Adipocyte (in vitro differentiated cells): ENCODE measurements around the gene RHOB.

Source experiments
- DNase-seq: peaks from one replicate; pipeline ENCODE4 v3.0.0-alpha.2; 2015; ENCODE audit warnings: low read depth
- H3K27me3 ChIP-seq: replicated peaks from 2 replicates; pipeline ENCODE4 v1.7.0; 2013; ENCODE audit warnings: mild to moderate bottlenecking, low read length, moderate library complexity; ENCODE audit not compliant: control insufficient read depth, insufficient read depth
- H3K36me3 ChIP-seq: 2 replicates; pipeline ENCODE4 v1.7.0; 2013; ENCODE audit warnings: low read length, mild to moderate bottlenecking, moderate library complexity; ENCODE audit not compliant: control insufficient read depth, insufficient read depth, severe bottlenecking
- H3K4me1 ChIP-seq: 2 replicates; pipeline ENCODE4 v1.7.0; 2013; ENCODE audit warnings: mild to moderate bottlenecking, low read length, moderate library complexity; ENCODE audit not compliant: control insufficient read depth, insufficient read depth
- H3K4me3 ChIP-seq: 2 replicates; pipeline ENCODE4 v1.7.0; 2013; ENCODE audit warnings: mild to moderate bottlenecking, low read length, moderate library complexity
- H3K9ac ChIP-seq: 2 replicates; pipeline ENCODE4 v1.7.0; 2013; ENCODE audit warnings: mild to moderate bottlenecking, low read length, moderate library complexity
- H3K9me3 ChIP-seq: 2 replicates; pipeline ENCODE4 v1.7.0; 2013; ENCODE audit warnings: mild to moderate bottlenecking, low read length, moderate library complexity; ENCODE audit not compliant: control insufficient read depth

RHOB gene

GRCh38 chr2:20446917-20447436 is at the start of gene RHOB:
Gene RHOB (plus strand): TSS chr2:20447074. CDS start chr2:20447466, 392 bp downstream.
- H3K9me3 ChIP-seq: no peaks in the 10 kb centered on the region
- peak within 1 kb of the TSS; percentile 96 for H3K9ac ChIP-seq
- no peaks in the 10 kb centered on the region for H3K27me3 ChIP-seq
- peak within 1 kb of the TSS; percentile 90 for H3K4me3 ChIP-seq
- DNase-seq: peak; percentile 99
- peaks cover 10% of the 10 kb centered on the region for H3K36me3 ChIP-seq
- peaks cover 44% of the 10 kb centered on the region for H3K4me1 ChIP-seq

- Histone ChIP-seq H3K9me3 (no peaks in the 10 kb centered on the region), H3K36me3 (no peaks in the 10 kb centered on the region), H3K4me3 (no peak overlapping the region), H3K27me3 (peaks cover 3% of the 10 kb centered on the region), H3K9ac (no peak overlapping the region), H3K4me1 (peaks cover 31% of the 10 kb centered on the region)
- DNase-seq: no peak
These were observed 48.9 kb upstream of the RHOB start for GRCh38 chr2:20397811-20398447.

- no peak for DNase-seq
- Histone ChIP-seq H3K4me3 (no peak overlapping the region), H3K36me3 (no peaks in the 10 kb centered on the region), H3K9me3 (no peaks in the 10 kb centered on the region), H3K9ac (no peak overlapping the region), H3K27me3 (peaks cover 3% of the 10 kb centered on the region), H3K4me1 (peaks cover 31% of the 10 kb centered on the region)
These were observed 47.8 kb upstream of the RHOB start for GRCh38 chr2:20398956-20399567.

GRCh38 chr2:20400306-20400705 is 46.6 kb upstream of the RHOB start:
- no peaks in the 10 kb centered on the region for H3K9me3 ChIP-seq
- H3K36me3 ChIP-seq: no peaks in the 10 kb centered on the region
- H3K27me3 ChIP-seq: no peaks in the 10 kb centered on the region
- no peak for DNase-seq
- peak overlapping the region; percentile 30 for H3K9ac ChIP-seq
- H3K4me1 ChIP-seq: peaks cover 31% of the 10 kb centered on the region
- no peak overlapping the region for H3K4me3 ChIP-seq

GRCh38 chr2:20400787-20401488 is 45.9 kb upstream of the RHOB start:
- H3K9ac ChIP-seq: peak overlapping the region; percentile 30
- no peak for DNase-seq
- no peaks in the 10 kb centered on the region for H3K9me3 ChIP-seq
- H3K4me3 ChIP-seq: no peak overlapping the region
- H3K36me3 ChIP-seq: no peaks in the 10 kb centered on the region
- peaks cover 31% of the 10 kb centered on the region for H3K4me1 ChIP-seq
- H3K27me3 ChIP-seq: no peaks in the 10 kb centered on the region

- Histone ChIP-seq H3K9ac (no peak overlapping the region), H3K27me3 (no peaks in the 10 kb centered on the region), H3K4me3 (no peak overlapping the region), H3K9me3 (no peaks in the 10 kb centered on the region), H3K36me3 (no peaks in the 10 kb centered on the region), H3K4me1 (peaks cover 31% of the 10 kb centered on the region)
- DNase-seq: no peak
These were observed 45.4 kb upstream of the RHOB start for GRCh38 chr2:20401489-20401835.

GRCh38 chr2:20403774-20404312 is 43.0 kb upstream of the RHOB start:
- H3K9ac ChIP-seq: no peak overlapping the region
- DNase-seq: peak; percentile 29

GRCh38 chr2:20404950-20405349 is 41.9 kb upstream of the RHOB start:
- peaks cover 16% of the 10 kb centered on the region for H3K4me1 ChIP-seq
- no peaks in the 10 kb centered on the region for H3K36me3 ChIP-seq
- DNase-seq: no peak
- H3K9ac ChIP-seq: no peak overlapping the region
- no peaks in the 10 kb centered on the region for H3K27me3 ChIP-seq
- no peak overlapping the region for H3K4me3 ChIP-seq
- peaks cover 25% of the 10 kb centered on the region for H3K9me3 ChIP-seq

More at GRCh38 chr2:20403774-20404312, 43.0 kb upstream of the RHOB start:
- no peaks in the 10 kb centered on the region for H3K27me3 ChIP-seq
- H3K4me1 ChIP-seq: peaks cover 28% of the 10 kb centered on the region
- no peaks in the 10 kb centered on the region for H3K36me3 ChIP-seq
- peaks cover 14% of the 10 kb centered on the region for H3K9me3 ChIP-seq
- no peak overlapping the region for H3K4me3 ChIP-seq

GRCh38 chr2:20409039-20409438 is 37.8 kb upstream of the RHOB start:
- H3K9me3 ChIP-seq: peaks cover 27% of the 10 kb centered on the region
- H3K36me3 ChIP-seq: no peaks in the 10 kb centered on the region
- peak overlapping the region; percentile 11 for H3K4me3 ChIP-seq
- no peak overlapping the region for H3K9ac ChIP-seq
- H3K4me1 ChIP-seq: no peaks in the 10 kb centered on the region
- DNase-seq: no peak
- H3K27me3 ChIP-seq: no peaks in the 10 kb centered on the region

GRCh38 chr2:20410556-20411277 is 36.2 kb upstream of the RHOB start:
- no peaks in the 10 kb centered on the region for H3K36me3 ChIP-seq
- H3K4me1 ChIP-seq: no peaks in the 10 kb centered on the region
- DNase-seq: no peak
- H3K27me3 ChIP-seq: no peaks in the 10 kb centered on the region
- no peak overlapping the region for H3K4me3 ChIP-seq
- peaks cover 27% of the 10 kb centered on the region for H3K9me3 ChIP-seq
- H3K9ac ChIP-seq: no peak overlapping the region
